ENCODE measurements around the gene SPINK4. TPM values are rescaled to one million over a fixed set of nuclear protein-coding genes. Genes with fewer than 3 reads are reported as not detected.
A peak's percentile ranks its signal among the peaks of the same experiment; 100 is the strongest.

Gene SPINK4
- total RNA-seq, 4 donors from 2014 or later = not detected

GRCh38 chr9:33260372-33260771 lies 20.4 kb downstream of the SPINK4 start:
- no peaks in the 10 kb centered on the region for H3K27me3 ChIP-seq
- 76 to 91% methylated on average over 1 of the region's 1 CpG for WGBS, 2 donors
- H3K4me1 ChIP-seq = peaks cover 0 to 16% (median 9%) of the 10 kb centered on the region in 4 donors
- no peak for DNase-seq (ENCODE audit: low spot score in 2 of 2)
- peaks cover 4 to 73% (median 25%) of the 10 kb centered on the region in 3 donors for H3K36me3 ChIP-seq
- H3K27ac ChIP-seq = no peak overlapping the region
- no peaks in the 10 kb centered on the region for H3K9me3 ChIP-seq
- TF ChIP-seq EP300 (IDR thresholded peaks at IDR 0.05) (no peak), POLR2A (IDR thresholded peaks at IDR 0.05) (no peak), CTCF (IDR thresholded peaks at IDR 0.05) (no peak)
- H3K4me3 ChIP-seq = no peak overlapping the region

GRCh38 chr9:33263131-33264002 lies 23.4 kb downstream of the SPINK4 start:
- peaks cover 0 to 65% (median 6%) of the 10 kb centered on the region in 3 donors for H3K36me3 ChIP-seq
- peak overlapping the region; percentile 81 to 99 (median 97) for H3K4me3 ChIP-seq
- no peak for DNase-seq (ENCODE audit: low spot score in 2 of 2)
- no peak for TF ChIP-seq EP300 (IDR thresholded peaks at IDR 0.05)
- no peak for TF ChIP-seq CTCF (IDR thresholded peaks at IDR 0.05)
- no peak for TF ChIP-seq POLR2A (IDR thresholded peaks at IDR 0.05)
- H3K4me1 ChIP-seq = peaks cover 0 to 40% (median 19%) of the 10 kb centered on the region in 4 donors
- 5 to 8% methylated on average over 20 to 25 of the region's 25 CpGs for WGBS, 2 donors
- H3K27me3 ChIP-seq = no peaks in the 10 kb centered on the region
- H3K27ac ChIP-seq = peak overlapping the region; percentile 82 to 98 (median 96)
- no peaks in the 10 kb centered on the region for H3K9me3 ChIP-seq

- H3K4me3 ChIP-seq = peak overlapping the region; percentile 81 to 99 (median 97)
- peaks cover 0 to 40% (median 19%) of the 10 kb centered on the region in 4 donors for H3K4me1 ChIP-seq
- H3K9me3 ChIP-seq = no peaks in the 10 kb centered on the region
- H3K27ac ChIP-seq = peak overlapping the region; percentile 82 to 98 (median 96)
- H3K36me3 ChIP-seq = peaks cover 0 to 64% (median 5%) of the 10 kb centered on the region in 3 donors
- DNase-seq (ENCODE audit: low spot score in 2 of 2) = peak in 1 of 2 donors; percentile 36
- no peak for TF ChIP-seq CTCF (IDR thresholded peaks at IDR 0.05)
- TF ChIP-seq EP300 (IDR thresholded peaks at IDR 0.05) = peak in 1 of 2 donors; percentile 12
- 0 to 1% methylated on average over 31 to 37 of the region's 37 CpGs for WGBS, 2 donors
- no peaks in the 10 kb centered on the region for H3K27me3 ChIP-seq
Observed at GRCh38 chr9:33264003-33264472, 24.1 kb downstream of the SPINK4 start.

- peaks cover 0 to 64% (median 0%) of the 10 kb centered on the region in 3 donors for H3K36me3 ChIP-seq
- TF ChIP-seq EP300 (IDR thresholded peaks at IDR 0.05) (peak; percentile 81 to 97), CTCF (IDR thresholded peaks at IDR 0.05) (peak in 3 of 5 experiments; percentile 34 to 70 (median 45)), POLR2A (IDR thresholded peaks at IDR 0.05) (peak; percentile 78 to 88)
Observed at GRCh38 chr9:33264473-33265177, 24.7 kb downstream of the SPINK4 start, which contains the start of the genes BAG1 and CHMP5. Gene BAG1 (minus strand): TSS chr9:33264708. Gene CHMP5 (plus strand): TSS chr9:33265049. CDS start chr9:33265079, 30 bp downstream.

More at GRCh38 chr9:33264473-33265177, 24.7 kb downstream of the SPINK4 start, which contains the start of the genes BAG1 and CHMP5:
- 0 to 1% methylated on average over 38 to 49 of the region's 67 CpGs for WGBS, 2 donors
- Histone ChIP-seq H3K27ac (peak within 1 kb of the TSS; percentile 82 to 98 (median 96)), H3K9me3 (no peaks in the 10 kb centered on the region), H3K4me3 (peak within 1 kb of the TSS; percentile 81 to 99 (median 97)), H3K4me1 (peaks cover 0 to 40% (median 19%) of the 10 kb centered on the region in 4 donors), H3K27me3 (no peaks in the 10 kb centered on the region)
- peak; percentile 100 for DNase-seq (ENCODE audit: low spot score in 2 of 2)

Measured in tibial nerve (tissue), 4 donors.